GM10248 (cell line): ENCODE measurements around the gene BCO1.

Experiments
- CTCF ChIA-PET: fragments of 300-600 bp; sonication (Branson Sonifier 250); formaldehyde crosslinking; extraction: SDS; loops from one replicate; lab custom pipeline; 2021; ENCODE audit warnings: antibody characterized with exemption; lab: Yijun Ruan, JAX
- POLR2A ChIA-PET: fragments of 350-650 bp; sonication (Branson Sonifier 250); formaldehyde crosslinking; extraction: SDS; loops from one replicate; lab custom pipeline; 2020; ENCODE audit warnings: antibody characterized with exemption; lab: Yijun Ruan, JAX
- DNase-seq: peaks from one replicate; pipeline ENCODE4 v3.0.0; 2012; ENCODE audit errors: extremely low spot score
- TF ChIP-seq, protein P1 (sequence below): IDR thresholded peaks from 2 replicates; pipeline ENCODE4 v1.5.1; 2012; ENCODE audit warnings: mild to moderate bottlenecking, low read depth; ENCODE audit errors: extremely low read depth, missing control alignments, control extremely low read depth

BCO1 gene

DNA sequence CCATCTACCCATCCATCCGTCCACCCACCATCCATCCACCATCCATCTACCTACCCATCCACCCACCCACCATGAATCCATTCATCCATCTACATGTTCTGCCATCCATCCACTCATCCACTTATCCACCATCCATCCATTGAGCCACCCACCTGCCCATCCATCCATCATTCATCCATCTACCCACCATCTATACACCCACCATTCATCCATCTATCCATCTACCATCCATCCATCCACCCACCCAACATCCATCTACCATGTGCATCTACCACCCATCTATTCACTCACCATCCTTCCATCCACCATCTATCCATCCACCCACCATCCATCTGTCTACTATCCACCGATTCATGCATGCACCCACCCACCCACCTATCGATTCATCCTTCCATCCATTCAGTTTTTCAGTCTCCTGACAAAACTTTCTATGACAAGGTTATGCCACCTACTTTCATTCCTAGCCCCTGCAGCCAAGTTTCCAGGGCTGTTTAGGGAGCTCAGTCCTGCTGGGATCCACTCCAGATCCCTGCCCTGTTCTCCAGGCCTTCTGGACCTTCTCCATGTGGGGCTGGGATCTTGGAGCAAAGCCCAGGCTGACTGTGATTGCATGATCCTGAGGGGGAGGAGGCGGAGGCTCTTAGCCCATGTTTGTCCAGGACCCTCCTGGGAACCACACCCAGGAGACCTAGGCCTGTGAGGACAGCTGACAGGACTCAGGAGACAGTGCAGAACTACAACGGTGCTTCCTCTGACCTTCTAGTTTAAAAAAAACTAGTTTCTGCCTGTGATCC lies 27.4 kb downstream of the BCO1 start:
- TF ChIP-seq, protein P1, sequence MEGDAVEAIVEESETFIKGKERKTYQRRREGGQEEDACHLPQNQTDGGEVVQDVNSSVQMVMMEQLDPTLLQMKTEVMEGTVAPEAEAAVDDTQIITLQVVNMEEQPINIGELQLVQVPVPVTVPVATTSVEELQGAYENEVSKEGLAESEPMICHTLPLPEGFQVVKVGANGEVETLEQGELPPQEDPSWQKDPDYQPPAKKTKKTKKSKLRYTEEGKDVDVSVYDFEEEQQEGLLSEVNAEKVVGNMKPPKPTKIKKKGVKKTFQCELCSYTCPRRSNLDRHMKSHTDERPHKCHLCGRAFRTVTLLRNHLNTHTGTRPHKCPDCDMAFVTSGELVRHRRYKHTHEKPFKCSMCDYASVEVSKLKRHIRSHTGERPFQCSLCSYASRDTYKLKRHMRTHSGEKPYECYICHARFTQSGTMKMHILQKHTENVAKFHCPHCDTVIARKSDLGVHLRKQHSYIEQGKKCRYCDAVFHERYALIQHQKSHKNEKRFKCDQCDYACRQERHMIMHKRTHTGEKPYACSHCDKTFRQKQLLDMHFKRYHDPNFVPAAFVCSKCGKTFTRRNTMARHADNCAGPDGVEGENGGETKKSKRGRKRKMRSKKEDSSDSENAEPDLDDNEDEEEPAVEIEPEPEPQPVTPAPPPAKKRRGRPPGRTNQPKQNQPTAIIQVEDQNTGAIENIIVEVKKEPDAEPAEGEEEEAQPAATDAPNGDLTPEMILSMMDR, result no peak
- no peak for DNase-seq
- POLR2A ChIA-PET, result interaction anchor here (0.5 kb wide), 1 partner anchor 464 kb away, joined by 3 read pairs; no protein-coding TSS in a partner anchor
- CTCF ChIA-PET, result no interaction called here

DNA sequence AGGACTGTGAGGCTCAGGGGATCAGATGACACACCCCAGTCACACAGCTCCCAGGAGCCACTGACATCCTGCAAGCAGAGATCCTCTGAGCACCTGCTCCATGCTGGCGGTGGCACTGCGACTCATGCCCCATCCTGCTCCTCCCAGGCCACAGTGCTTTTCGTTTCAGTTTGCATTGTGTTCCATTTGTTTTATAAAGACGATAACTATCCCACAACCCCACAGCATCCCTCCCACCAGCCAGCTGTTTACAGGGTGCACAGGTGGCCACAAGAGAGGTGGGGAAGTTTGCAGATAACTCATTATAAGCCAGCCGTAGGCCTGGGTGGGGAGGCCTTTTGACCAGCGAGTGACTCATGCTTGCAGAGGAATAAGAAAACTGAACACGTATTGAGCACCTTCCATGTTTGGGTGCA lies 28.2 kb downstream of the BCO1 start:
- ChIA-PET POLR2A (no interaction called here), CTCF (no interaction called here)
- no peak for DNase-seq
- TF ChIP-seq, protein P1, result no peak

DNA sequence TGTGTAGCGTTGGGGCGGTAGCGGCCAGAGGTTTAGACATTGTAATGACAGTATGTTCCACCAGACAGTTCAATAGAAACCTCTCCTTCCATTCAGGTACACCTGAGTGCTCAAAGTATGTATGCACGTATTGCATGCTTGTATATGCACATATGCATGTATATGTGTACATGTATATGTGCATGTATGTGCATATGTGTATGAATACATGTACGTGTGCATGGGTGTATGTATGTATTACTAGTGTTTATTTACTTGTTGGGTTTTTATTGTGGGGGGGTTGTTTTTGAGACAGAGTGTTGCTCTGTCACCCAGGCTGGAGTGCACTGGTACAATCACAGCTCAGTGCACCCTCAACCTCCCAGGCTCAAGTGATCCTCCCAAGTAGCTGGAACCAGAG lies 30.0 kb downstream of the BCO1 start:
- ChIA-PET CTCF (no interaction called here), POLR2A (no interaction called here)
- DNase-seq, result no peak
- TF ChIP-seq, protein P1, result no peak

DNA sequence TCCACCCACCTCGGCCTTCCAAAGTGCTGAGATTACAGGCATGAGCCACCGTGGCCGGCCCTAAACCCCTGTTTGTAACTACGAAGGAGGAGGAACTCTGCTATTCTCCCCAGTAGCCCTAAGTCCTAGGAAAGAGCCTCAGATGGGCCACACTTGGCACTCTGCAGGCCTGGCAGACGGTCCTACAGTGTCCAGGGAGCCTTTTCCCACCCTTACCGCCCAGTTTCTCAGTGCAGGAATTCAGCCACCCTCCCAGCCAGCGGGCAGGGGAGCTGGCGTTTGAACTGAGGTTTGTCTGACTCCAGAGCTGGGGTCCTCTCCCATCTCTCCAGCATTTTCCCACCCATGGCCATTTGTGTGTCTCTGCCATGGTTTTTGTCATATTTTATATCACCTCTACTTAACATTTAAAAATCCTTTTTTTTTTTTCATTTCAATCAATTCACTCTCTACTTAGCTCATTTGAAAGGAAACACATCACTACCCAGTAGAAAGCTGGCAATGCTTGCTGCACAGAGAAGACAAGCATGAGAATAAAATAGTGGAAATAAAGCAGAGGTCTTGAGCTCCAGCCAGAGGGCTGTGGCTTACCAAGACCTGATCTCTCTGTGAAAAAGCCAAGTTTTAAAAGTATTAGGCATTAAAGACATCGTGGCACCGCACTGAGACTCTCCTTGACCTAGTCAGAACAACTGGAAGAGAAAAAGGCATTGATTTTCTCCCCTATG lies 34.9 kb downstream of the BCO1 start:
- ChIA-PET POLR2A (no interaction called here), CTCF (interaction anchor here (1.0 to 1.3 kb wide), 2 partner anchors 11 to 123 kb away, joined by 3 read pairs; no protein-coding TSS in a partner anchor)
- no peak for DNase-seq
- TF ChIP-seq, protein P1, result no peak

DNA sequence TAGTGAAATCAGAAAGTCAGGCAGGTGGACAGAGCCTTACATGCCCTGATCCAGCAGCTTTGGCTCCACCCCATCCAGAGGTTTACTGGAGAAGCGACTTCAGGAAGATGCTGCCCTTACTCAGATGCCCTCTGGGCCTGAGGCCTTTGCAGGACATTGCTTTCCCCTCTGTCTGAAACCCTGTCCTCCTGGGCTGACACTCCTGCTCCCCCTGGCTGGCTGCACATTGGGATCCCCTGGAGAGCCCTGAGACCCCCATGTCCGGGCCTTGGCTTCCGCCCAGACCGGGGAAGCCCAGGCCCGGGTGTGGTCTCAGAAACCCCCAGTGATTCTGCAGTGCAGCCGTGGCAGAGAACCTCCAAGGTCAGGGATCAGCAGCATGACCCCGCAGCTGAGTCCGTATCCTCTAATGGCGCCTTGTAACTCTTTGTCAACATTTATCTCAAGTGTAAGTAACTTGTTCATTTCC lies 36.6 kb downstream of the BCO1 start:
- ChIA-PET POLR2A (no interaction called here), CTCF (interaction anchor here (1.1 kb wide), 1 partner anchor 15 kb away, joined by 4 read pairs; no protein-coding TSS in a partner anchor)
- DNase-seq, result no peak
- TF ChIP-seq, protein P1, result no peak

DNA sequence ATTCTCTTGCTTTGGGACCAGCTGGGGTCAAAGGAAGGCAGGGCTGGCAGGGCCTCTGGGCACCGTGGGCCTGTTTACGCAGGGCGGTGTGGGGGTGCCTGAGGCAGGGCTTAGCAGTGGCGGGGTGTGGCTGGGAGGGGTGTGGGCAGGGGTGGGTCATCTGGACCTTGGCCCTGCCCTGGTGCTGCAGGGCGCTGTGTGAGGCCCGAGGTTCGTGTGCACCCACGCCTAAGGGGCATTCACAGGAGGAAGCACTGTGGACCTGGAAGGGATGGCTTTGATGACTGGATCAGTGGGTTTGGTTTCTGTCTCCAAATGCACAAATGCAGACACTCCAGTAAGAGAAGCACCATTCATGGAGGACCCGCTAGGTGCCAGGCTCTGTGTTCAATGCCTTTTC lies 37.3 kb downstream of the BCO1 start:
- TF ChIP-seq, protein P1, result no peak
- ChIA-PET CTCF (interaction anchor here (2.2 kb wide), 1 partner anchor 15 kb away, joined by 9 read pairs; no protein-coding TSS in a partner anchor), POLR2A (no interaction called here)
- no peak for DNase-seq
